Subcutaneous abdominal adipose tissue (tissue), 5 donors: ENCODE results near the gene VANGL1.

Experiments
- H3K27ac ChIP-seq: one replicate; pipeline ENCODE4 v1.7.0; 2013; ENCODE audit warnings: low read depth, mild to moderate bottlenecking, inconsistent platforms, low read length, moderate library complexity
- H3K27me3 ChIP-seq, 5 donors: one replicate each; pipeline ENCODE4 v1.7.0; 2013; ENCODE audit warnings: low read length in 5 of 5, inconsistent platforms in 1 of 5; ENCODE audit not compliant: control insufficient read depth in 5 of 5, insufficient read depth in 4 of 5
- H3K36me3 ChIP-seq, 5 donors: one replicate each; pipeline ENCODE4 v1.7.0; 2013; ENCODE audit warnings: low read length in 5 of 5; ENCODE audit not compliant: control insufficient read depth in 5 of 5, insufficient read depth in 5 of 5
- H3K4me1 ChIP-seq, 5 donors: one replicate each; pipeline ENCODE4 v1.7.0; 2013; ENCODE audit warnings: low read length in 5 of 5, mild to moderate bottlenecking in 3 of 5, moderate library complexity in 1 of 5; ENCODE audit not compliant: control insufficient read depth in 5 of 5, insufficient read depth in 5 of 5
- H3K4me3 ChIP-seq, 5 donors: one replicate each; pipeline ENCODE4 v1.7.0; 2013; ENCODE audit warnings: low read length in 5 of 5, low read depth in 1 of 5
- H3K9ac ChIP-seq, 5 donors: one replicate each; pipeline ENCODE4 v1.7.0; 2013; ENCODE audit warnings: low read length in 5 of 5, mild to moderate bottlenecking in 4 of 5, moderate library complexity in 3 of 5
- H3K9me3 ChIP-seq, 5 donors: one replicate each; pipeline ENCODE4 v1.7.0; 2013; ENCODE audit warnings: low read length in 5 of 5; ENCODE audit not compliant: control insufficient read depth in 5 of 5
- donor health status: healthy.
- donor health status: healthy.
- donor health status: healthy.
- donor health status: healthy.
- donor health status: healthy.

VANGL1 gene

DNA sequence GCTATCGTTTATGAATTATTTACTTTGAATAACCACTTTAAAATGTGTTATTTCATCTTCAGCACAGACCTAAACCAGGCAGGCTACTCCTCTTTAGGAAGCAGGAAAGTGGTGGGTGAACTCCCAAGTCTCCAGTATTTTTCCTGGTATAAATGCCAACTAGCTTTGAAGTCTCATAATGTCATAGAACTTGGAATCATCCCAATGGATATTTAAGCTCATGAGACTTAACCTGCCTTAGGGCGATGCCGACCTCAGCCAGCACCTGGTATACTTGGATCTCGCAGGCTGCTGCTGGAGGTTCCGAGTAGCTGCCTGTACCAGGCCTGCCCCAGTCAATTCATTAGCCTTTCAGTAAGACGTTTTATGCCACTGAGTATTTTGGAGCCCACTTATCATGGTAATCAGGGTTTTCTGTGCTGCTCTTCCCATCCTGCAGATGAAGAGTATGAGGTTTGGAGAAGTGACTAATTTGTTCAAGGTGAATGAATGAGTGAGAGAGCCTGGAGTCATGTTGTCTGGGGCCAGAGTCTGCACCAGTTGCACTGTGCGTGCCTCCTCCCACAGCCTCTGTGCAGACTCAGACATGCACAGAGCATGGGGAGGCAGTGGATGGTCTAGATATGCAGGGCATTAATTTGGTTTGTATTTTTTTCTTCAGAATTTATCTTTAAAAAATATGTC lies 34.9 kb downstream of the VANGL1 start:
- Histone ChIP-seq H3K4me1 (peaks cover 0 to 26% (median 20%) of the 10 kb centered on the region in 5 donors), H3K9ac (no peak overlapping the region), H3K27me3 (no peaks in the 10 kb centered on the region), H3K9me3 (no peaks in the 10 kb centered on the region), H3K27ac (no peak overlapping the region), H3K4me3 (no peak overlapping the region), H3K36me3 (peaks cover 0 to 5% (median 1%) of the 10 kb centered on the region in 5 donors)

DNA sequence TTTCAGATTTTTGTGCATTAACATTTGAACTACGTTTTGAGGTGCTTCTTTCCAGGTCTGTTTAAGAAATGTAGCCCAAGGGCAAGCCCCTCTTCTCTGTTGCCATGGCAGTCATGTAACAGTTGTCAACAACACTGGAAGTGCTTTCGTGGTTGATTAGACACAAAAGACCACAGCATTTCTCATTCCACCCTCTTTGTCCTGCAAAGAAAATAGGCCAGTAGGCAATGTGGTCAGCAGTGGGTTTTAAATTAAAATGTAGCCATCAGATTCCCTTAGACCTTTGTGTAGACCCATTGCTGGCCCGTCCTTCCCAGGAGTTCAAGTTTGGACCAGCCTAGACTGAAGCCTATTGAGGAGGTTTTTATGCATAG lies 35.4 kb downstream of the VANGL1 start:
- no peak overlapping the region for H3K27ac ChIP-seq

DNA sequence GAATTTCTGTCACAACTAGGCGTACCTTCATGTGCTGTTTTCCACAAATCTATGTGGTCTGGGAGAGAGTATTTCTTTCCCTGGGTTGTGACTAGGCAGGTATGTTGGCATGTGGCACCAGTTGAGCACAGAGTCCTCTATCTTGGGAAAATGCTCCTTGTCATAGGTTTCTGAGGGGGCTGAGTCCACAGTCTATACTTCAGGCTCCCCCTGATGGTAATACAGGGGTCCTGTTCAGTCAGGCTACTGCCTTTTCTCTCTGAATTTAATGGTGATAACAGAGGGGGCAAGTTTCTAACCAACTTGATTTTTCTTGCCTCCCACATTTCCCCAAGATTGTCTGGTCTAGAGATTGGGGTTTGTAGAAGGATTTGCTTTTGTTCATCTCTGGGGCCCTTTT lies 35.8 kb downstream of the VANGL1 start:
- Histone ChIP-seq H3K27me3 (no peaks in the 10 kb centered on the region), H3K9me3 (no peaks in the 10 kb centered on the region), H3K9ac (no peak overlapping the region), H3K4me1 (peaks cover 0 to 26% (median 20%) of the 10 kb centered on the region in 5 donors), H3K27ac (no peak overlapping the region), H3K36me3 (peaks cover 0 to 5% (median 2%) of the 10 kb centered on the region in 5 donors), H3K4me3 (no peak overlapping the region)

More for the DNA sequence above, 35.4 kb downstream of the VANGL1 start:
- no peak overlapping the region for H3K9ac ChIP-seq
- H3K9me3 ChIP-seq: no peaks in the 10 kb centered on the region
- no peaks in the 10 kb centered on the region for H3K27me3 ChIP-seq
- H3K4me1 ChIP-seq: peaks cover 0 to 26% (median 20%) of the 10 kb centered on the region in 5 donors
- H3K36me3 ChIP-seq: peaks cover 0 to 5% (median 0%) of the 10 kb centered on the region in 5 donors
- no peak overlapping the region for H3K4me3 ChIP-seq

DNA sequence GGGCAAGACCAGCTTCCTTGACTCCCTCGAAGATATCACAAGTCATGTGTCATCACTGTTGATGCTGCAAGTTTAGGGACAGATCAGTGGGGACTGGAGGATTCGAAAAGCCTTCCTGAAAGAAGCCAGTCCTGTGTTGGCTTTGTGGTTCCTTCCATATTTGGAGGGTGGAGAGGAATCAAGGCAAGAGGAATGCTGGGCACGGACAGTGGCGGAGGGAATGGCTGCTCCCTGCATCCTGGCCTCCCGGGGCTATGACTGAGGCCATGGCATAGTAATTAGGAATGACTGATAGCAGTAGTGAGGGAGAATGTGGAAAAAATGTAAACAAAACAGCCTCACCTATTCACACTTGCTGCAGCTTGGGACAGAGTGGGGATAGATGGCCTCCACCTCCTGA lies 36.4 kb downstream of the VANGL1 start:
- no peaks in the 10 kb centered on the region for H3K9me3 ChIP-seq
- H3K36me3 ChIP-seq: peaks cover 0 to 6% (median 5%) of the 10 kb centered on the region in 5 donors
- no peak overlapping the region for H3K9ac ChIP-seq
- no peak overlapping the region for H3K27ac ChIP-seq
- H3K27me3 ChIP-seq: no peaks in the 10 kb centered on the region
- H3K4me1 ChIP-seq: peaks cover 0 to 26% (median 18%) of the 10 kb centered on the region in 5 donors
- no peak overlapping the region for H3K4me3 ChIP-seq

- Histone ChIP-seq H3K9me3 (no peaks in the 10 kb centered on the region), H3K27ac (peak overlapping the region; percentile 64), H3K4me3 (peak overlapping the region in 1 of 5 donors; percentile 31), H3K9ac (no peak overlapping the region), H3K27me3 (no peaks in the 10 kb centered on the region), H3K36me3 (peaks cover 0 to 12% (median 10%) of the 10 kb centered on the region in 5 donors), H3K4me1 (peaks cover 0 to 26% (median 18%) of the 10 kb centered on the region in 5 donors)
Measured at GRCh38 chr1:115679141-115679611, 37.4 kb downstream of the VANGL1 start.

DNA sequence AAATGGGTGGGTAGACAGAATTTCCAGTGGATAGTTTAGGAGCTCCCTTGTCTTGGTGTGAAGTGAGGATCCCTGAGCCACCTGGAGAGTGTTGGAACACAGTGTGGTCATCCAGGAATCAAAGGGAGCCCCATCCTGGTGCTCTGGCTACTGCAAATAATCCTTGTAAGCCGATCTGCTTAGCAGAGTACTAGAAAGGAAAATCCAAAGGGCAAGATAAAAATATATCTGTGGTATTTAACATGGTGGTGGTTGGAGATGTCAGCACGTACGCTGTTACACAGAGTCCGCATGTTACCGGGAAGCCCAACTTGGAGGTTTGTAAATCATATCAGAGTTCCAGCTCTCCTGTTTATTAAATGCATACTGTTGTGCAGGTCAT lies 39.0 kb downstream of the VANGL1 start:
- Histone ChIP-seq H3K27ac (no peak overlapping the region), H3K9me3 (no peaks in the 10 kb centered on the region), H3K4me1 (peaks cover 0 to 26% (median 18%) of the 10 kb centered on the region in 5 donors), H3K9ac (no peak overlapping the region), H3K27me3 (no peaks in the 10 kb centered on the region), H3K36me3 (peaks cover under 1 to 27% (median 25%) of the 10 kb centered on the region in 5 donors), H3K4me3 (no peak overlapping the region)

GRCh38 chr1:115682792-115683191 lies 41.0 kb downstream of the VANGL1 start:
- Histone ChIP-seq H3K27ac (no peak overlapping the region), H3K4me1 (peaks cover 0 to 23% (median 18%) of the 10 kb centered on the region in 5 donors), H3K4me3 (no peak overlapping the region), H3K27me3 (no peaks in the 10 kb centered on the region), H3K36me3 (peaks cover 9 to 31% (median 26%) of the 10 kb centered on the region in 5 donors), H3K9me3 (no peaks in the 10 kb centered on the region), H3K9ac (no peak overlapping the region)

- Histone ChIP-seq H3K9me3 (no peaks in the 10 kb centered on the region), H3K36me3 (peaks cover 9 to 33% (median 28%) of the 10 kb centered on the region in 5 donors), H3K27ac (no peak overlapping the region), H3K4me1 (peaks cover 0 to 2% (median under 1%) of the 10 kb centered on the region in 5 donors), H3K4me3 (no peak overlapping the region), H3K27me3 (no peaks in the 10 kb centered on the region), H3K9ac (no peak overlapping the region)
Measured at GRCh38 chr1:115685029-115685705, 43.4 kb downstream of the VANGL1 start.

GRCh38 chr1:115687744-115688143 lies 46.0 kb downstream of the VANGL1 start:
- no peaks in the 10 kb centered on the region for H3K4me1 ChIP-seq
- no peak overlapping the region for H3K9ac ChIP-seq
- H3K36me3 ChIP-seq: peaks cover 12 to 54% (median 48%) of the 10 kb centered on the region in 5 donors
- no peak overlapping the region for H3K27ac ChIP-seq
- no peaks in the 10 kb centered on the region for H3K9me3 ChIP-seq
- H3K4me3 ChIP-seq: no peak overlapping the region
- H3K27me3 ChIP-seq: no peaks in the 10 kb centered on the region

DNA sequence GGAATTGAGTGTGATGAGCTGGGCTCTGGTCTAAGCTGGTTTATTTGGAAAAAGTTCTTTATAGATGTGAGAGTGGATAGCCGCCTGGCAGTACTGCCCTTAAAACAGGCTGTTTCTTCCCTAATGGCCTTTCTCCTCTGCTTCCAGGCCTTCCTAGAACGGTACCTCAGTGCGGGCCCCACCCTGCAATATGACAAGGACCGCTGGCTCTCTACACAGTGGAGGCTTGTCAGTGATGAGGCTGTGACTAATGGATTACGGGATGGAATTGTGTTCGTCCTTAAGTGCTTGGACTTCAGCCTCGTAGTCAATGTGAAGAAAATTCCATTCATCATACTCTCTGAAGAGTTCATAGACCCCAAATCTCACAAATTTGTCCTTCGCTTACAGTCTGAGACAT lies 49.2 kb downstream of the VANGL1 start:
- Histone ChIP-seq H3K4me3 (no peak overlapping the region), H3K9ac (no peak overlapping the region), H3K36me3 (peaks cover 9 to 31% (median 28%) of the 10 kb centered on the region in 5 donors), H3K27ac (no peak overlapping the region), H3K4me1 (no peaks in the 10 kb centered on the region), H3K9me3 (no peaks in the 10 kb centered on the region), H3K27me3 (no peaks in the 10 kb centered on the region)
